Neuron (in vitro differentiated cells): Measurements from ENCODE around the gene MAD1L1.

Source experiments
- H2AFZ ChIP-seq: one replicate; pipeline ENCODE4 v1.6.1; 2013; ENCODE audit warnings: low read depth, mild to moderate bottlenecking, inconsistent platforms, low read length, moderate library complexity
- H3K27me3 ChIP-seq: one replicate; pipeline ENCODE4 v1.6.1; 2013; ENCODE audit warnings: low read length; ENCODE audit not compliant: insufficient read depth
- H3K36me3 ChIP-seq: one replicate; pipeline ENCODE4 v1.6.1; 2013; ENCODE audit warnings: low read length; ENCODE audit not compliant: insufficient read depth
- H3K4me1 ChIP-seq: one replicate; pipeline ENCODE4 v1.6.1; 2013; ENCODE audit warnings: low read length; ENCODE audit not compliant: insufficient read depth
- H3K4me3 ChIP-seq: 2 replicates; pipeline ENCODE4 v1.5.1; 2013; ENCODE audit warnings: mild to moderate bottlenecking, low read length, moderate library complexity
- H3K9me3 ChIP-seq: one replicate; pipeline ENCODE4 v1.6.1; 2013; ENCODE audit warnings: low read length

Gene MAD1L1

GRCh38 chr7:1787241-1787640 lies 445.5 kb downstream of the MAD1L1 start:
- H3K27me3 ChIP-seq, result no peaks in the 10 kb centered on the region
- no peak overlapping the region for H3K4me3 ChIP-seq
- H2AFZ ChIP-seq, result no peak overlapping the region
- no peaks in the 10 kb centered on the region for H3K36me3 ChIP-seq
- H3K9me3 ChIP-seq, result peaks cover 2% of the 10 kb centered on the region
- peaks cover 5% of the 10 kb centered on the region for H3K4me1 ChIP-seq

DNA sequence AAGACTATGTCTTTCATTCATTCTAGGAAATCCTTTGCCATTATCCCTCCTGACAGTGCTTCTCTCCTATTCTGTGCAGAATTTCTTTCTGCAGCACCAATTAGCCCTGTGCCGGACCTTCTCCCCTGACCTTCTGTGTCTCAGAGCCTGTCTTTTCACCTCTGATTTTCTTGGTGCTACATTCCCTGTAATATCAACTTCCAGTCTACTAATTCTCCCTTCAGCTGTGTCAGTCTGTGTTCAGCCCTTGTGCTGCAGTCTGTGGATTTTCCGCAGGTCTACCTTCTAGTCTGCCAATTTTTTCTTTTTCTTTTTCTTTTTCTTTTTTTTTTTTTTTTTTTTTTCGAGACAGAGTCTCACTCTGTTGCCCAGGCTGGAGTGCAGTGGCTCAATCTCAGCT lies 446.9 kb downstream of the MAD1L1 start:
- Histone ChIP-seq H2AFZ (no peak overlapping the region), H3K9me3 (no peaks in the 10 kb centered on the region), H3K27me3 (no peaks in the 10 kb centered on the region), H3K4me3 (no peak overlapping the region), H3K36me3 (no peaks in the 10 kb centered on the region), H3K4me1 (peaks cover 5% of the 10 kb centered on the region)

DNA sequence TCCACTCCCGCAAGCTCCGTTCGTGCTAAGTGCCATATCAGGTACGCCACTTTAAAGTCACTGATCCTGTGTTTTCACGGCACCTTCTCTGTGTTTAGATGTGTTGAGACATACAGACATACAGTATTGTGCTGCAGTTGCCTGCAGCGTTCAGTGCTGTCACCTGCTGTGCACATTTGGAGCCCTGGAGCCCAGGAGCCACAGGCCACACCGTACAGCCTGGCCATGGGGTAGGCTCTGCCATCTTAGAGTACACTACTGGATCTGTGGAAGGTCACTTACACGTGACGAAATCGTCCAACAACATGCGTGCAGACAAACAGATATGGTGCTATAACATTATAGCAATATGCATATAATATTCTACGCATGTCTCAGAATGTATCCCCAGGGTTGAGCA lies 451.4 kb downstream of the MAD1L1 start:
- Histone ChIP-seq H3K9me3 (peaks cover 5% of the 10 kb centered on the region), H3K36me3 (no peaks in the 10 kb centered on the region), H3K4me1 (peaks cover 5% of the 10 kb centered on the region), H2AFZ (no peak overlapping the region), H3K27me3 (no peaks in the 10 kb centered on the region), H3K4me3 (no peak overlapping the region)

DNA sequence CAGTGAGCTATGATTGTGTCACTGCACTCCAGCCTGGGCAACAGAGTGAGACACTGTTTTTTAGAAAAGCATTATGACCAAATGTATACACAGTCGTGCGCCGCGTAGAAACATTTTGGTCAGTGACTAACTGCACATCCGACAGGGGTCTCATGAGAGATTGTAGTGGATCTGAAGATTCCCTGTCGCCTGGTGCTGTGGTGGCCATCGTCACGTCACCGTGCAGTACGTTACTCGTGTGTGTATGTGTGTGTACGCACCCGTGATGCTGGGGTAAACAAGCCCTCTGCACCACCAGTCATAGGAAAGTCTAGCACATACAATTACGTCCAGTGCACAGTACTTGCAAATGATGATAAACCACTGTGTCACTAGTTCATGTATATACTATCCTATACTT lies 453.3 kb downstream of the MAD1L1 start:
- H3K27me3 ChIP-seq, result no peaks in the 10 kb centered on the region
- no peak overlapping the region for H3K4me3 ChIP-seq
- no peak overlapping the region for H2AFZ ChIP-seq
- no peaks in the 10 kb centered on the region for H3K36me3 ChIP-seq
- peaks cover 5% of the 10 kb centered on the region for H3K4me1 ChIP-seq
- H3K9me3 ChIP-seq, result peaks cover 5% of the 10 kb centered on the region

DNA sequence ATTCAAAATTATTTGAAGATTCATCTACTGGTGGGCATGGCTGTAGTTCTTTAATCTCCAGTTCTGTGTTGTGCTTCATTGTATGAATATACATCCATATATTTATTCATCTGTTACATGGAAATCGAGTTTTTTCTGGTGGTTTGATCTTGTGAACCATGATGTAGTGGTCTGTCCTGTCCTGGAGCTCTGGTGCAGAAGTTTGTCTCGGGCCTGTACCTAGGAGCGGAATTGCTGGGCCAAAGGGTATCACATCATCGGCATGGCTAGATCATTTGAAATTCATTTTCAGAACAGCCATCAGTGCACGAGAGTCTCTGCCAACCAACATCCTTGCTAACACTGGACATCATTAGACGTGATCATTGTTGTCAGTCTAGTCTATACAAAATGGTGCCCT lies 455.6 kb downstream of the MAD1L1 start:
- H3K9me3 ChIP-seq, result peaks cover 5% of the 10 kb centered on the region
- no peak overlapping the region for H2AFZ ChIP-seq
- H3K27me3 ChIP-seq, result no peaks in the 10 kb centered on the region
- no peaks in the 10 kb centered on the region for H3K36me3 ChIP-seq
- no peaks in the 10 kb centered on the region for H3K4me1 ChIP-seq
- no peak overlapping the region for H3K4me3 ChIP-seq

DNA sequence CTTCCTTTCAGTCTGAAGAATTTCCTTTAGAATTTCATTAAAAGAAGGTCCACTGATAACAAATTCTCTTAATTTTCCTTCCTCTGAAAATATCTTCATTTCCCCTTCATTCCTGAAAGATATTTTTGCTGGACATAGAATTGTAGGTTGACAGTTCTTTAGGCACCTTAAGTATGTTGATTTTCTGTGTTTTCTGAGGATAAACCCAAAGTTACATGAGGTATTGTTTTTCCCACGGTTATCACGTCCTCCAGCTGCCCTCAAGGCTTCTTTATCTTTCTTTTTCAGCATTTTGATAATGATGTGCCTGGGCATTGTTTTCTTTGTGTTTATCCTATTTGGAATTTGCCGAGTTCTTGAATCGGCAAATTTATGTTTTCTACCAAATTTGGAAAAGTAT lies 457.4 kb downstream of the MAD1L1 start:
- Histone ChIP-seq H3K27me3 (no peaks in the 10 kb centered on the region), H3K4me1 (no peaks in the 10 kb centered on the region), H3K9me3 (peaks cover 7% of the 10 kb centered on the region), H3K4me3 (no peak overlapping the region), H3K36me3 (no peaks in the 10 kb centered on the region), H2AFZ (no peak overlapping the region)

DNA sequence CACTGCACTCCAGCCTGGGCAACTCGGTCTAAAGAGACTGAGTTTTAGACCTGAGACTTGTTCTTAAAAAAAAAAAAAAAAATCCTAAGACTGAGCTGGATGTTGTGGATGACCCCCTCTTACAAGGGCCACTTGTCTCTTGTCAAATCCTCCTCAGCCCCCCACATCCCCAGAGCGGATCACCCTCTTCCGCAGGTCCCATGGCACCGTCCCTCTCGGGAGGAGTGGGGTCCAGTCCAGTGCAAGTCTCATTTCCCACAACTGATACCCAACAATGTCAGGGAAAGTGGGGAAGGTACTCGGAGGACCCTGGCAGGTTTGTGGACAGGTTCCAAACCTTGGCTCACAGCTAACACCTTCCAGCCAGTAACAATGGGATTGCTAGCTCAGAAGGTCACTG lies 462.4 kb downstream of the MAD1L1 start:
- no peaks in the 10 kb centered on the region for H3K36me3 ChIP-seq
- no peak overlapping the region for H2AFZ ChIP-seq
- no peaks in the 10 kb centered on the region for H3K4me1 ChIP-seq
- H3K4me3 ChIP-seq, result no peak overlapping the region
- no peaks in the 10 kb centered on the region for H3K27me3 ChIP-seq
- H3K9me3 ChIP-seq, result peaks cover 5% of the 10 kb centered on the region

DNA sequence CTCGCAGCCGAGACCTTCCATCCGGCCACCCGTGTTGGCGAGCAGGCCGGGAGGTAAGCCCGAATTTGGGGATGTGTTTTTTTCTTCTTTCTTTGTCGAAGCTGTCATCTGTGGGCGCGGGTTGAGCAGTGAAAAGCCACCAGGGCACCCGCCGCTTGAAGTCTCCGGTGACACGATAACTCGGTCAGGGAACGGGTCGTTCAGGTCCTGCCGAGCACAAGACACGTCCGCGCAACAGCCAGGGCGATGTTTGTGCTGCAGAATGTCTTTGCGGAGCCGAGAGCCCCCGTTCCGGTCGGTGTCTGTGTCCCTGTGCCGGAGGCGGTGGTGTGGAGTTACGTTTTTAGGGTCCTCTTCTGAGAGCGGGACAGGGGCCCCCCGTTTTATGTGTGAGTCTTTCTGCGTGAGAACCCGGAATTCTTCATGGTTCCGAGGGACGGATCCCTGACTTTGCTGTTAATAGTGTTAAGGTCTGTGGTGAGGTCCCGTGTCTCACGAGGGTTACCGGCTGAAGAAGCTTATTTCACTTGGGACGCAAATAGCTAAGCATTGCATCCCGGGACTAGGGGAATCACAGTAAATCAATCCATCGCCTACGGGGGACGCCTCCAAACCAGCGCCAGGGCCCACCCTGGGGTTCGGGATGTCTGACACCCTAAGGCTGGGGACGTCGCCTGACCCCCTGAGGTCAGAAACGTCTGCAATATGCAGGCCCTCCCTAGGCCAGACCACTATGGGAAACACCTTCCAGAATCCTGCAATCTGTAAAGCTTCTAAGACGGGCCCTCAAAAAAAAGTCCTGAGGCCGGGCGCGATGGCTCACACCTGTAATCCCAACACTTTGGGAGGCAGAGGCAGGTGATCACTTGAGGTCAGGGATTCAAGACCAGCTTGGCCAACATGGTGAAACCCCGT lies 463.2 kb downstream of the MAD1L1 start:
- Histone ChIP-seq H3K9me3 (peaks cover 5% of the 10 kb centered on the region), H3K27me3 (no peaks in the 10 kb centered on the region), H3K4me3 (no peak overlapping the region), H2AFZ (no peak overlapping the region), H3K36me3 (no peaks in the 10 kb centered on the region), H3K4me1 (no peaks in the 10 kb centered on the region)

DNA sequence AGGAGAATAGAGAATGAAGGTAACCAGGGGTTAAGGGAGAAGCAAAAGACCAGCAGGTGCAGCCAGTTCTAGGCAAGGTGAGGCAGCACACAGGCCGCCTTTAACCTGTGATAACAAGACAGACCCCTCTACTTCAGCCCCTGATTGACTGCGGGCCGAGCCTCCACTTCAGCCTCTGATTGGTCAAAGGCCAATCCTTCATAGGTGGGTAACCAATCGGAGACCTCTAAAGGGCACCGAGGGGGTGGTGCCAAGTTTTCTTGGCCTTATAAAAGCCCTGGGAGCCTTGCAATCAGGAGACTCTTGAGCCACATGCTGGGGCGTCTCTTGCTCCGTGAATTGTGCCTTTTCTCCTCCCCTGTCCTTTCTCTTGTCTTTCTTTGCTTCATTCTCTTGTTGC lies 463.9 kb downstream of the MAD1L1 start:
- H3K4me1 ChIP-seq, result no peaks in the 10 kb centered on the region
- H3K4me3 ChIP-seq, result no peak overlapping the region
- H2AFZ ChIP-seq, result no peak overlapping the region
- H3K27me3 ChIP-seq, result no peaks in the 10 kb centered on the region
- H3K9me3 ChIP-seq, result peaks cover 5% of the 10 kb centered on the region
- no peaks in the 10 kb centered on the region for H3K36me3 ChIP-seq

- Histone ChIP-seq H3K36me3 (no peaks in the 10 kb centered on the region), H3K4me1 (no peaks in the 10 kb centered on the region), H3K27me3 (no peaks in the 10 kb centered on the region), H2AFZ (no peak overlapping the region), H3K4me3 (no peak overlapping the region), H3K9me3 (peaks cover 8% of the 10 kb centered on the region)
Observed at GRCh38 chr7:1767524-1767923, 465.2 kb downstream of the MAD1L1 start.
